ENCODE measurements around the gene P2RY2. TPM values are rescaled to one million over a fixed set of nuclear protein-coding genes. Genes with fewer than 3 reads are reported as not detected.

Gene P2RY2
- total and polyA plus RNA-seq, 10 of the 15 experiments (the other 5 are each of a cell fraction or from before 2014, with no cell fraction given) = 0.03 to 0.23 (median 0.17) TPM; not detected in 7

- TF ChIP-seq PML (IDR thresholded peaks at IDR 0.05; ENCODE audit: low read length) = no peak
- no peak for TF ChIP-seq E4F1 (IDR thresholded peaks at IDR 0.05; ENCODE audit: borderline replicate concordance, partially characterized antibody)
- TF ChIP-seq BMI1 (IDR thresholded peaks at IDR 0.05; ENCODE audit: borderline replicate concordance) = no peak
- TF ChIP-seq TBL1XR1 (IDR thresholded peaks at IDR 0.05; ENCODE audit: low read depth, low read length) = no peak
- no peak for TF ChIP-seq YBX1 (IDR thresholded peaks at IDR 0.05)
- no peak for TF ChIP-seq ZBTB4 (CRISPR knock-in tag; IDR thresholded peaks at IDR 0.05)
- TF ChIP-seq KLF5 (IDR thresholded peaks at IDR 0.05; ENCODE audit: partially characterized antibody) = no peak
- no peak for TF ChIP-seq PRDM15 (CRISPR knock-in tag; IDR thresholded peaks at IDR 0.05)
- TF ChIP-seq ZBTB33 (IDR thresholded peaks at IDR 0.05) = no peak
These were observed 28.2 kb downstream of the P2RY2 start (continued) for GRCh38 chr11:73246303-73246702.

All from GM12878 (cell line).